C4-2B (cell line): Measurements from ENCODE around the gene GPANK1.

ENCODE experiments used
- H3K27ac ChIP-seq: fragments of 450-650 bp; 2 replicates; pipeline ENCODE4 v1.5.1; 2017
- ZFX ChIP-seq: fragments of 450-650 bp; IDR thresholded peaks from 2 replicates; pipeline ENCODE4 v1.6.1; 2017
- TF ChIP-seq, protein P1 (sequence below): fragments of 450-650 bp; conservative IDR thresholded peaks from 2 replicates; pipeline ENCODE4 v1.5.1; 2017; ENCODE audit warnings: mild to moderate bottlenecking

The GPANK1 gene

DNA sequence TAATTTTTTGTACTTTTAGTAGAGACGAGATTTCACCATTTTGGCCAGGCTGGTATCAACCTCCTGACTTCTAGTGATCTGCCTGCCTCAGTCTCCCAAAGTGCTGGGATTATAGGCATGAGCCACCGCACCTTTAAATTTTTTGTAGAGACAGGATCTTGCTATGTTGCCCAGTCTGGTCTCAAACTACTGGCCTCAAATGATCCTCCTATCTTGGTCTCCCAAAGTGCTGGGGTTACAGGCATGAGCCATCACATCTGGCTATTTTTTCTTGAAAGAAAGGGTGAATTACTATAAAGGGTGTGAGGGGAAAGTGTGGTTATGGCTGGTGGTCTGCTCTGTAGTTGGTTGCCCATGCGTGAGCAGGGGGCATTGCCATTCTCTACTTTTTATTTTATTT, 43.4 kb upstream of the GPANK1 start:
- no peak overlapping the region for H3K27ac ChIP-seq
- no peak for TF ChIP-seq ZFX
- TF ChIP-seq, protein P1, sequence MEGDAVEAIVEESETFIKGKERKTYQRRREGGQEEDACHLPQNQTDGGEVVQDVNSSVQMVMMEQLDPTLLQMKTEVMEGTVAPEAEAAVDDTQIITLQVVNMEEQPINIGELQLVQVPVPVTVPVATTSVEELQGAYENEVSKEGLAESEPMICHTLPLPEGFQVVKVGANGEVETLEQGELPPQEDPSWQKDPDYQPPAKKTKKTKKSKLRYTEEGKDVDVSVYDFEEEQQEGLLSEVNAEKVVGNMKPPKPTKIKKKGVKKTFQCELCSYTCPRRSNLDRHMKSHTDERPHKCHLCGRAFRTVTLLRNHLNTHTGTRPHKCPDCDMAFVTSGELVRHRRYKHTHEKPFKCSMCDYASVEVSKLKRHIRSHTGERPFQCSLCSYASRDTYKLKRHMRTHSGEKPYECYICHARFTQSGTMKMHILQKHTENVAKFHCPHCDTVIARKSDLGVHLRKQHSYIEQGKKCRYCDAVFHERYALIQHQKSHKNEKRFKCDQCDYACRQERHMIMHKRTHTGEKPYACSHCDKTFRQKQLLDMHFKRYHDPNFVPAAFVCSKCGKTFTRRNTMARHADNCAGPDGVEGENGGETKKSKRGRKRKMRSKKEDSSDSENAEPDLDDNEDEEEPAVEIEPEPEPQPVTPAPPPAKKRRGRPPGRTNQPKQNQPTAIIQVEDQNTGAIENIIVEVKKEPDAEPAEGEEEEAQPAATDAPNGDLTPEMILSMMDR = no peak

DNA sequence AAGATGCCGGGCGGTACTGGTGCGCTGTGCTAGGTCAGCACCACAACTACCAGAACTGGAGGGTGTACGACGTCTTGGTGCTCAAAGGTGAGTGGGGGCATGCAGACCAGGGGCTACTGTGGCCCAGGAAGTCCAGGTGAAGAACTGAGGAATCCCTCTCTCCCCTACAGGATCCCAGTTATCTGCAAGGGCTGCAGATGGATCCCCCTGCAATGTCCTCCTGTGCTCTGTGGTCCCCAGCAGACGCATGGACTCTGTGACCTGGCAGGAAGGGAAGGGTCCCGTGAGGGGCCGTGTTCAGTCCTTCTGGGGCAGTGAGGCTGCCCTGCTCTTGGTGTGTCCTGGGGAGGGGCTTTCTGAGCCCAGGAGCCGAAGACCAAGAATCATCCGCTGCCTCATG, 42.9 kb upstream of the GPANK1 start:
- TF ChIP-seq ZFX = no peak
- TF ChIP-seq, protein P1 = no peak
- no peak overlapping the region for H3K27ac ChIP-seq

DNA sequence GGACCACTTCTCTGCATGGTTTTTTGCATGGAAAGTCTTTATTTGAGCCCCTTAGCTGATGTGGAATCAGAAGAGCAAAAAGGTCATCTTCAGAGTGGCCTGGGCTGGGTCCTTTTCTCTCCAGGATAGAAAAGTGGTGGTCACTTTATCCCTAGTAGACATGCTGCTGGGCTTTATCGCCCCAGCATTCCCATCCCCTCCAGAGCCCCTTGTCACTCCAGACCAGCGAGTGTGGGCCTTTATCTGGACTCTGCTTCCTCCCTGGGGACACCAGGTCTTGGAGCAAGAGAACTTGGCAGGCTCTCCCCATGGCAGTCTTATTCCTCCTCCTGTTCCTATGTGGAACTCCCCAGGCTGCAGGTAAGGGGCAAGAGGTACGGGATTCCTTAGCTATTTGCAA, 41.8 kb upstream of the GPANK1 start, which contains the start of gene LY6G6F:
Gene LY6G6F (plus strand): TSS at position 268 of the 400 bp plus-strand sequence. CDS start 41 bp downstream, at position 309.
- TF ChIP-seq, protein P1 = no peak
- no peak for TF ChIP-seq ZFX
- H3K27ac ChIP-seq = no peak within 1 kb of the TSS

DNA sequence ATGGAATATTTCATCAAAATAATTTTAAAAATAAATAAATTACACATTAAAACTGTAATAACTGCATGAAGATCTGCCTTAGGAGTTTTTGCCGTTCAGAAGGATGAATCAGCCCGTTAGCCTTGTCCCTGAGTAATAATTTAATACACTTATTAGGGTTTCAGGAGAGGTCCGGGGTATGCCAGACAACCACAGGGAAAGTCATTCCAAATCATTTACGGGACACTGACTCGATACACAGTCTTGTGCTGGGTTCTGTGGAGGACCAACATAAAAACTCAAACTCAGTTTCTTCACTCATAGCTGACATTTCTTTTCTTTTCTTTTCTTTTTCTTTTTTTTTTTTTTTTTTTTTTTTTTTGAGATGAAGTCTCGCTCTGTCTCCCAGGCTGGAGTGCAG, 41.1 kb upstream of the GPANK1 start:
- TF ChIP-seq, protein P1 = no peak
- TF ChIP-seq ZFX = no peak
- no peak overlapping the region for H3K27ac ChIP-seq

DNA sequence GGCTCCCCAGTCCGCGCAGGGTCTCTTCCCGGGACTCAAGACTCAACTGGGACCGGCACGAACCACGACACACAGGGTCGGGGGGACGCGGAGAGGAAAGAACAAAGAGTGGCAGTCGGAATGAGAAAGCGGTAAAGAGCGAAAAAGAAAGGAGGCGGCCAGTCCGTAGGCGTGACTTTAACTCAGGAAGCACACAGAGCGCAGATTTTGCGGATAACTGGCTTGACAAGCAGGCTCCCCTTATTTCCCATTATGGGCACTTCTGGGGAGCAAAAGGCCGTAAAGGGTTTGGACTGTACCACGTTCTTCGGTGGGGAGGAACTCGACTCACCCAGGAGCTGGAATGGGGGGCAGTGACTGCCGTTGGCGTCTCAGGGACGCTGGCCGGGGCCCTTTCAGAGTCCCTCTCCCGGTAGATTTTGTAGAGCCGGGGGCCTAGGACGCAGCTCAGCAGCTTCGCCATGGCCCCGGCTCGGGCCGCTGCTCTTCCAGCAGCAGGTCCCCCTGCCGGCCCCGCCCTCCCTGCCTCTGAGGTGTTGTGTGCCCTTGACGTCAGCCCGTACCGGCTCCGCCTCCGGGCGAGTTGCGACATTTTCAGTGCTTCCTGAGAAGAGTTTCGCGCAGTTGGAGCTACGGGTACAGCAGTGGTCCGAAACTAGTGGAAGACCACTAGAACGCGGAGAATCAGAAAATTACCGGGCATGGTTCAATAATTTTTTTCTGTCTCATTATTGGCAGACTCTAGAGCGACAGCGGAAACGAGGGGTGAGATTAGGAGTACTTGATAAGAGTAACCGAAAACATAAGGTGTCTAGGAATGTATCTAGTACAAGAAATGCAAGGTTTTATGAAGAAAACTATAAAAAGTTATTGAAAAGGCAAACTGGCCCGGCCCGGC, 38.3 kb upstream of the GPANK1 start, which contains the start of gene ABHD16A:
Gene ABHD16A (minus strand): TSS at position 506 of the 898 bp plus-strand sequence. CDS start 43 bp downstream, at position 463.
- H3K27ac ChIP-seq = peak within 1 kb of the TSS; percentile 75
- peak; percentile 42; the same call in 1 of the 2 replicates for TF ChIP-seq ZFX
- TF ChIP-seq, protein P1 = no peak

DNA sequence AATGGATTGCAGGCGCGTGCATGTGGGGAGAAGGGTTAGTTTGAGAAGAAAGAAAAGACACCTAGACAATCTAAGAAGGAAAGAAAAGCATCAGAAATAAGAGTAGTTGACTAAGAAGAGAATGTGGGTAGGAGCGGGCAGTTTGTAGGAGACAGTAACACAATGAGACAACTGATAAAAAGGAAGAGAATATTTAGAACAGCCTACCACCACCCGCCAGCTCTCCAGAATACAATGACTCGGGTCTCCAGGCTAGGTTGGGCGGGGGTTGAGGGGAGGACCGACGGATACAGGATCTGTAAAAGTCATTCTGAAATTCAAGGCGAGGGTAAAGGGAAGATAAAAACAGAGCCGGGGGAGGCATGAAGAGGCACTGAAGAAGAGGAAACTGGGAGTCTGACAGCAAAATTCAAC, 37.6 kb upstream of the GPANK1 start:
- peak overlapping the region; percentile 75 for H3K27ac ChIP-seq

More for the DNA sequence above, 37.6 kb upstream of the GPANK1 start:
- TF ChIP-seq ZFX = no peak
- TF ChIP-seq, protein P1 = no peak
